IMR-90 (cell line): ENCODE data around the gene CNTN4. TPM values are rescaled to one million over a fixed set of nuclear protein-coding genes. Genes with fewer than 3 reads are reported as not detected.

Experiments
- ATAC-seq: fragments of 200-7000 bp; cut with Tn5 transposase; 2 replicates; pipeline ENCODE4 v1.9.1; 2020; ENCODE audit warnings: low read depth, mild to moderate bottlenecking, moderate library complexity
- BruUV-seq: library from RNA; stranded (reverse); fragments of 400-500 nt; replicated peaks from 2 replicates; lab custom pipeline; 2021; lab: Mats Ljungman, UMichigan
- CTCF ChIA-PET: fragments of 300-600 bp; formaldehyde crosslinking; extraction: SDS; loops from one replicate; lab custom pipeline; 2021; ENCODE audit warnings: antibody characterized with exemption; lab: Yijun Ruan, JAX
- POLR2A ChIA-PET: fragments of 300-600 bp; sonication (Branson Sonifier 250); formaldehyde crosslinking; loops from one replicate; lab custom pipeline; 2022; ENCODE audit warnings: antibody characterized with exemption; ENCODE audit not compliant: unreplicated experiment; lab: Charles Lee
- DNase-seq: peaks from one replicate; pipeline ENCODE4 v3.0.0; 2013
- H2AFZ ChIP-seq: replicated peaks from 2 replicates; pipeline ENCODE3; 2013; ENCODE audit warnings: low read length, mild to moderate bottlenecking; ENCODE audit not compliant: poor library complexity
- H2AK5ac ChIP-seq: 2 replicates; pipeline ENCODE4 v1.6.1; 2013; ENCODE audit warnings: low read depth, low read length, inconsistent platforms
- H2AK9ac ChIP-seq: replicated peaks from 2 replicates; pipeline ENCODE3; 2013; ENCODE audit warnings: mild to moderate bottlenecking, low read depth, low read length, moderate library complexity; ENCODE audit not compliant: poor library complexity
- H2BK120ac ChIP-seq: 2 replicates; pipeline ENCODE4 v1.6.1; 2013; ENCODE audit warnings: low read depth, low read length, inconsistent platforms
- H2BK15ac ChIP-seq: 3 replicates; pipeline ENCODE4 v1.6.1; 2013; ENCODE audit warnings: low read depth, low read length, inconsistent platforms
- H2BK20ac ChIP-seq: 2 replicates; pipeline ENCODE4 v1.6.1; 2013; ENCODE audit warnings: low read depth, mild to moderate bottlenecking, inconsistent platforms, low read length, moderate library complexity
- H2BK5ac ChIP-seq: 2 replicates; pipeline ENCODE4 v1.6.1; 2013; ENCODE audit warnings: mild to moderate bottlenecking, low read depth, low read length, inconsistent platforms; ENCODE audit not compliant: poor library complexity, severe bottlenecking
- H3K14ac ChIP-seq: replicated peaks from 2 replicates; pipeline ENCODE4 v1.6.1; 2013; ENCODE audit warnings: low read depth, low read length, inconsistent platforms
- H3K18ac ChIP-seq: 2 replicates; pipeline ENCODE4 v1.6.1; 2013; ENCODE audit warnings: low read depth, low read length, control low read depth
- H3K23ac ChIP-seq: 2 replicates; pipeline ENCODE4 v1.6.1; 2013; ENCODE audit warnings: low read depth, low read length, inconsistent platforms
- H3K27ac ChIP-seq: 2 replicates; pipeline ENCODE4 v1.5.1; 2013; ENCODE audit warnings: mild to moderate bottlenecking, control low read depth, low read length; ENCODE audit not compliant: insufficient read depth
- H3K27me3 ChIP-seq: 2 replicates; pipeline ENCODE4 v1.6.1; 2013; ENCODE audit warnings: low read length; ENCODE audit not compliant: control insufficient read depth, insufficient read depth
- H3K36me3 ChIP-seq: 2 replicates; pipeline ENCODE4 v1.6.1; 2013; ENCODE audit warnings: low read length, mixed read lengths; ENCODE audit not compliant: control insufficient read depth, insufficient read depth
- H3K4ac ChIP-seq: 2 replicates; pipeline ENCODE4 v1.6.1; 2013; ENCODE audit warnings: low read depth, low read length, inconsistent platforms
- H3K4me1 ChIP-seq: 2 replicates; pipeline ENCODE4 v1.6.1; 2013; ENCODE audit warnings: low read length, mixed read lengths; ENCODE audit not compliant: control insufficient read depth, insufficient read depth
- H3K4me2 ChIP-seq: 2 replicates; pipeline ENCODE4 v1.6.1; 2013; ENCODE audit warnings: low read depth, mild to moderate bottlenecking, control low read depth, low read length, moderate library complexity
- H3K4me3 ChIP-seq: 2 replicates; pipeline ENCODE4 v1.5.1; 2013; ENCODE audit warnings: low read depth, mild to moderate bottlenecking, control low read depth, low read length, moderate library complexity; ENCODE audit not compliant: insufficient read depth
- H3K56ac ChIP-seq: 2 replicates; pipeline ENCODE4 v1.6.1; 2013; ENCODE audit warnings: low read length, inconsistent platforms; ENCODE audit not compliant: insufficient read depth; ENCODE audit errors: extremely low read depth
- H3K79me1 ChIP-seq, 2 experiments: 2 replicates each; pipeline ENCODE4 v1.6.1; 2013; ENCODE audit warnings: low read length in 2 of 2, inconsistent platforms in 1 of 2, low read depth in 1 of 2
- H3K9ac ChIP-seq: 2 replicates; pipeline ENCODE4 v1.6.1; 2013; ENCODE audit warnings: low read depth, low read length, control low read depth
- H3K9me1 ChIP-seq: 2 replicates; pipeline ENCODE4 v1.6.1; 2013; ENCODE audit warnings: low read length, inconsistent platforms; ENCODE audit not compliant: insufficient read depth
- H3K9me3 ChIP-seq: 2 replicates; pipeline ENCODE4 v1.6.1; 2013; ENCODE audit warnings: low read length; ENCODE audit not compliant: control insufficient read depth, insufficient read depth
- H4K20me1 ChIP-seq: 2 replicates; pipeline ENCODE4 v1.6.1; 2013; ENCODE audit warnings: low read length, inconsistent platforms; ENCODE audit not compliant: insufficient read depth
- H4K5ac ChIP-seq: 2 replicates; pipeline ENCODE4 v1.6.1; 2013; ENCODE audit warnings: mild to moderate bottlenecking, low read depth, low read length, control low read depth
- H4K8ac ChIP-seq, 2 experiments: 2 replicates each; pipeline ENCODE4 v1.6.1; 2013; ENCODE audit warnings: low read depth in 2 of 2, low read length in 2 of 2, control low read depth in 1 of 2, inconsistent platforms in 1 of 2
- H4K91ac ChIP-seq: 2 replicates; pipeline ENCODE4 v1.6.1; 2013; ENCODE audit warnings: low read depth, low read length, inconsistent platforms; ENCODE audit not compliant: insufficient read depth
- CHD1 ChIP-seq: IDR thresholded peaks from 2 replicates; pipeline ENCODE4 v1.6.1; 2012; ENCODE audit warnings: low read depth, low read length, improper control_type of control experiment
- WGBS, 2 experiments: methylation state at CpG; one replicate each; pipeline versions ENCODE4 v1.1.5 to v1.1.7; 2013; ENCODE audit warnings: missing lambda C conversion rate in 2 of 2; ENCODE audit not compliant: insufficient read length in 1 of 2; ENCODE audit errors: extremely low coverage in 2 of 2; 5-methylcytosine and 5-hydroxymethylcytosine counted together
- dilution Hi-C: fragments of 300-500 bp; cut with HindIII; formaldehyde crosslinking; loops from one replicate; pipeline ENCODE4 v1.14.3; 2018; ENCODE audit warnings: low sequenced_read_pairs; ENCODE audit not compliant: unreplicated experiment
- in situ Hi-C: fragments of 300-500 bp; cut with MboI; formaldehyde crosslinking; loops from 3 replicates; pipeline ENCODE4 v1.14.3; 2019; ENCODE audit warnings: low sequenced_read_pairs, inconsistent platforms, mixed read lengths
- intact Hi-C: fragments of 100-400 bp; cut with micrococcal nuclease; formaldehyde crosslinking; loops from 2 replicates; pipeline ENCODE4 v1.10.0; 2022
- polyA plus RNA-seq, 3 experiments: library from polyadenylated mRNA; depleted of rRNA; stranded (reverse); fragments of >200 nt; gene quantifications; 2 replicates each; pipeline ENCODE4 v1.2.3, GENCODE V29; 2012; ENCODE audit warnings: low replicate concordance in 1 of 3
- total RNA-seq: library from RNA; depleted of rRNA; stranded (reverse); fragments of >200 nt; gene quantifications from 2 replicates; pipeline ENCODE4 v1.2.3, GENCODE V29; 2012

CNTN4 gene
- total and polyA plus RNA-seq, 2 of the 4 experiments (the other 2 are of a cell fraction), result under 0.01 TPM; not detected in 1

GRCh38 chr3:2567451-2567850 is 468.8 kb downstream of the CNTN4 start:
- no peaks in the 10 kb centered on the region for H3K36me3 ChIP-seq
- intact Hi-C loops (no loop called here), in situ Hi-C loops (no loop called here), dilution Hi-C loops (no loop called here)
- no peak overlapping the region for H3K27ac ChIP-seq
- no peak overlapping the region for H4K8ac ChIP-seq
- H3K27me3 ChIP-seq, result no peaks in the 10 kb centered on the region
- H2AK9ac ChIP-seq, result no peak overlapping the region
- no peak overlapping the region for H2BK120ac ChIP-seq
- DNase-seq (no peak), ATAC-seq (no peak)
- no peak overlapping the region for H3K4me3 ChIP-seq
- no peak overlapping the region for H2BK15ac ChIP-seq
- POLR2A ChIA-PET, result no interaction called here
- H3K9ac ChIP-seq, result no peak overlapping the region
- no TSS peak for BruUV-seq
- H3K9me3 ChIP-seq, result peaks cover 6% of the 10 kb centered on the region; the same call in 1 of the 2 replicates
- no peak overlapping the region for H3K18ac ChIP-seq
- no peak overlapping the region for H2AK5ac ChIP-seq
- no CpG with 5 or more reads among the region's 3 CpGs for whole genome bisulfite sequencing, 2 experiments
- H3K9me1 ChIP-seq, result no peaks in the 10 kb centered on the region
- H3K4ac ChIP-seq, result no peak overlapping the region
- no peak overlapping the region for H3K56ac ChIP-seq
- no peak overlapping the region for H4K5ac ChIP-seq
- H2BK20ac ChIP-seq, result no peak overlapping the region
- H4K20me1 ChIP-seq, result no peaks in the 10 kb centered on the region
- no peak overlapping the region for H4K91ac ChIP-seq
- H3K4me1 ChIP-seq, result no peaks in the 10 kb centered on the region
- no peak overlapping the region for H3K23ac ChIP-seq
- no peak overlapping the region for H3K14ac ChIP-seq
- CTCF ChIA-PET, result no interaction called here
- H3K79me1 ChIP-seq, result no peaks in the 10 kb centered on the region
- no peak overlapping the region for H2AFZ ChIP-seq
- no peak overlapping the region for H2BK5ac ChIP-seq
- H3K4me2 ChIP-seq, result no peak overlapping the region
- TF ChIP-seq CHD1, result no peak
